T-helper 17 cell (primary cell): ENCODE results near the gene GATC. TPM values are rescaled to one million over a fixed set of nuclear protein-coding genes. Genes with fewer than 3 reads are reported as not detected.

Source experiments
- ATAC-seq: fragments of 150-1000 bp; cut with Tn5 transposase; 2 replicates; pipeline ENCODE4 v1.10.0; 2021; ENCODE audit warnings: mild to moderate bottlenecking, moderate library complexity
- DNase-seq, 3 donors: peaks; one replicate each; pipeline versions ENCODE4 v3.0.0 to v3.0.0-alpha.2; 2020 to 2021
- H3K9me3 ChIP-seq: one replicate; pipeline ENCODE4 v1.7.0; 2013; ENCODE audit warnings: low read length, mild to moderate bottlenecking; ENCODE audit not compliant: control insufficient read depth, poor library complexity, severe bottlenecking
- H3K27ac Mint-ChIP-seq: one replicate; pipeline ENCODE4 v1.8.0; 2022; ENCODE audit warnings: mild to moderate bottlenecking, moderate library complexity, mixed read lengths
- H3K27me3 Mint-ChIP-seq: one replicate; pipeline ENCODE4 v1.8.0; 2022; ENCODE audit warnings: mixed read lengths
- H3K36me3 Mint-ChIP-seq: one replicate; pipeline ENCODE4 v1.8.0; 2022; ENCODE audit warnings: low read depth, mixed read lengths
- H3K4me1 Mint-ChIP-seq: one replicate; pipeline ENCODE4 v1.8.0; 2022; ENCODE audit warnings: mild to moderate bottlenecking, mixed read lengths
- H3K4me3 Mint-ChIP-seq: one replicate; pipeline ENCODE4 v1.8.0; 2022; ENCODE audit warnings: mild to moderate bottlenecking, moderate library complexity, mixed read lengths
- total RNA-seq, 4 donors: library from RNA in 2 of 4; stranded (reverse) in 2 of 4; gene quantifications; one replicate each; pipeline ENCODE4 v1.2.3 and lab custom pipeline; 2022 to 2026

GATC gene
- total RNA-seq, 2 donors from 2014 or later: 15.6 to 18.7 TPM

DNA sequence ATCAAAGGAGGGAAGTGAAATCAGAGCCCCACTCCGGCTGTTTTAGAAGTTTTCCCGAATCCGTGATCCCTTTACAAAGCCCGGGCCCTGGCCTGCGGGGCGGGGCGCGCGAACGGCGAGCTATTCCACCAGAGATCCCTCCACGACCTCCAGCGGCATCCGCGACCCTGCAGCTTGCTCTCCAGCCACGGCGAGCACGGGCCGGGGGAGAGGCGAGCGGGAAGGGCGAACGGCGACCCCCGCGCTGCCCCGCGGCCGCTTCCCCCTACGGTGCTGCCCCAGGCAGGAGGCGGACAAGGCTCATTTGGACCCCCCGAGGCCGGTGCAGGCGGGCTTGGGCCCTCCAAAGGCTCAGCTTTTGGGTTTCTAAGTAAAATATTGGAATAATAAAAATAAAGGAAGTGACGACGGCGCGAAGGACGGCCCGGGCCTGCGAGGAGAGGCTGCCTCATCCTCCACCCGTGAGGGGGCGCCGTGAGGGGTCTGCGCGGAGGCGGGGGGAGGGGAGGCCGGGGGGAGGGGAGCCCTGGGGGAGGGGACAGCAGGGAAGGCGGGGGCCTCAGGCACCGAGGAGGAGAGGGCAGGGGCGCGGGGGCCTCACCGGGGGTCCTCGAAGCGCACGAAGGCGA, 22.7 kb downstream of the GATC start:
- Mint-ChIP-seq H3K4me1 (peaks cover 25% of the 10 kb centered on the region), H3K27me3 (no peaks in the 10 kb centered on the region)

DNA sequence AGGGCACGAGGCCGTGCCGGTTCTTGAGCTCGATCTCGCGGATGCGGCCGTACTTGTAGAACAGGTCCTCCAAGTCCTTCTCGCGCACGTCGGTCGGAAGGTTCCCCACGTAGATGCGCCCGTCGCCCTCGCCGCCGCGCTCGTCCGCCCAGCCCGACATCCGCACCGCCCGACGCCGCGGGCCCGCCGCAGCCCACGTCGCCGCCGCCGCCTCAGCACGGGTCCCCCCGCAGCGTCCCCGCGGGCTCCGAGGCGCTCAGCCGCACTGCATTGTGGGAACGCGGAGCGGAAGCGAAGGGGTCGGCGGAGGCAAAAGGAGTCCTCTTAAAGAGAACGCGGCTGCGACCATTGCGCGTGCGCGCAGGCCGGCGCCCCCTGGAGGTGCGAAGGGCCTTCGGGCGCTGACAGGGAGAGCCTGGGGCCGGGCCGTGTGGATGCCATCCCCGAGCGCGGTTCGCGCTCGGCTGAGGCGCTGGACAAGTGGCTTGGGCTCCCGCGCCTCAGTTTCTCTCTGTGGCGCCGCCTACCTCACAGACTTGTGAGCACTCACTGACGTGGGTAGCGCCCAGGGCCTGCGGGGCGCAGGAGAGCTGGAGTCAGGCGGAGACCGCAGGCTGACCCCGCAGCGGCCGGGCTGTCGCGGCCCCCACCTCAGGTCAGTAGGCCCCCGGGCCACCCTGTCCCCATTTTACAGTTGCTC, 23.4 kb downstream of the GATC start, which contains the start of gene SRSF9:
SRSF9 (minus strand) TSS at position 299 of the 700 bp plus-strand sequence; CDS start at position 160, 139 bp downstream.
- Mint-ChIP-seq H3K27me3 (no peaks in the 10 kb centered on the region), H3K4me3 (peak within 1 kb of the TSS; percentile 91)

More for the DNA sequence above, 22.7 kb downstream of the GATC start:
- Mint-ChIP-seq H3K36me3 (peaks cover 3% of the 10 kb centered on the region), H3K27ac (peak overlapping the region; percentile 79), H3K4me3 (peak overlapping the region; percentile 91)
- DNase-seq (peak; percentile 8 to 36 (median 14)), ATAC-seq (peak; percentile 55)
- H3K9me3 ChIP-seq: no peaks in the 10 kb centered on the region

GRCh38 chr12:120470150-120470784, 24.0 kb downstream of the GATC start:
- ATAC-seq: peak; percentile 12
- peaks cover 2% of the 10 kb centered on the region for H3K36me3 Mint-ChIP-seq
- no peaks in the 10 kb centered on the region for H3K27me3 Mint-ChIP-seq
- no peaks in the 10 kb centered on the region for H3K9me3 ChIP-seq
- no peak for DNase-seq
- H3K27ac Mint-ChIP-seq: peak overlapping the region; percentile 78
- H3K4me1 Mint-ChIP-seq: peaks cover 26% of the 10 kb centered on the region
- H3K4me3 Mint-ChIP-seq: peak overlapping the region; percentile 91

More for the DNA sequence above, 23.4 kb downstream of the GATC start, which contains the start of gene SRSF9:
- DNase-seq: peak; percentile 96 to 99 (median 98)
- peaks cover 2% of the 10 kb centered on the region for H3K36me3 Mint-ChIP-seq
- peaks cover 24% of the 10 kb centered on the region for H3K4me1 Mint-ChIP-seq
- H3K9me3 ChIP-seq: no peaks in the 10 kb centered on the region
- ATAC-seq: peak; percentile 88
- peak within 1 kb of the TSS; percentile 79 for H3K27ac Mint-ChIP-seq

GRCh38 chr12:120472521-120472920, 26.3 kb downstream of the GATC start:
- Mint-ChIP-seq H3K27ac (no peak overlapping the region), H3K4me3 (no peak overlapping the region), H3K36me3 (peaks cover 2% of the 10 kb centered on the region), H3K27me3 (no peaks in the 10 kb centered on the region), H3K4me1 (peaks cover 18% of the 10 kb centered on the region)
- ATAC-seq: no peak
- no peak for DNase-seq
- no peaks in the 10 kb centered on the region for H3K9me3 ChIP-seq

- Mint-ChIP-seq H3K36me3 (peaks cover 2% of the 10 kb centered on the region), H3K27ac (peak overlapping the region; percentile 21), H3K4me1 (peaks cover 10% of the 10 kb centered on the region), H3K27me3 (no peaks in the 10 kb centered on the region), H3K4me3 (no peak overlapping the region)
- ATAC-seq (no peak), DNase-seq (no peak)
- H3K9me3 ChIP-seq: no peaks in the 10 kb centered on the region
These were observed 27.8 kb downstream of the GATC start for GRCh38 chr12:120473807-120474615.

GRCh38 chr12:120474616-120474960, 28.3 kb downstream of the GATC start:
- no peaks in the 10 kb centered on the region for H3K9me3 ChIP-seq
- no peak overlapping the region for H3K4me3 Mint-ChIP-seq
- no peaks in the 10 kb centered on the region for H3K27me3 Mint-ChIP-seq
- peaks cover 10% of the 10 kb centered on the region for H3K4me1 Mint-ChIP-seq
- no peak for DNase-seq
- H3K36me3 Mint-ChIP-seq: peaks cover 2% of the 10 kb centered on the region
- H3K27ac Mint-ChIP-seq: peak overlapping the region; percentile 21
- ATAC-seq: no peak

DNA sequence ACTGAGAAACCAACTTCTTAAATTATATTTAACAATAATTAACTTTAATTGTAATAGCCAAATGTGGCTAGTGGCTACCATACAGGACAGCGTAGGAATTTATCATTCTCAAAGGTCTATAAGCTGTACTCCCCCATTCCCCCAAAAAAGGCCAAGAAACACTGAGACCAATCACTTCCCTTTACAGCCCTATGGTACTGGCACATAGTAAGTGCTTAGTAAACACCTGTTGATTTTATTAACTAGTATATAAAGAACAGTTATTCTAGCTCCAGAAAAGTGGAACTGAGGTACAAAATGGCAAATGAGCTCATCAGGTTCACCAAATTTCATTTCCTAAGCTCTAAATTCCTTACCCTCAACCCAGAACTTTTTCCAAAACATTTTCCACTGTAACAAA, 29.4 kb downstream of the GATC start:
- H3K4me1 Mint-ChIP-seq: peaks cover 9% of the 10 kb centered on the region
- DNase-seq: no peak
- no peaks in the 10 kb centered on the region for H3K9me3 ChIP-seq
- H3K36me3 Mint-ChIP-seq: peaks cover 2% of the 10 kb centered on the region
- H3K27ac Mint-ChIP-seq: no peak overlapping the region
- ATAC-seq: no peak
- H3K27me3 Mint-ChIP-seq: no peaks in the 10 kb centered on the region
- H3K4me3 Mint-ChIP-seq: no peak overlapping the region

DNA sequence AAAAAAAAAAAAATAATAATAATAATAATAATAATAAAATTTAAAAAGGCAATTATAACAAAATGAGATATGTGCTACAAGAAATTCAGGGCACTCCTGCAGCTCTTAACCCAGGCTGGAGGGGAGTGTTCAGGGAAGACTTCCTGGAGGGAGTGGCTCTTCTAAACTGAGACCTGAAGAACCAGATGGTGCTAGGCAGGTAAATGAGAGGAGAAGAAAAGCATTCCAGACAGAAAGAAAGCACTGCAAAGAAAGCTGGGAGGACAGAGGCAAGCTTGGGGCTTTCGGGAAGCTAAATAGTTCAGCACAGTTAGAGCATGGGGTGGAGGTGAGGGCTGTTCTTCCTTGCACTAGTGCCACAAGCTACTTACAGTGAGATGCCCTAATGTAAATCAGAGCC, 33.2 kb downstream of the GATC start:
- ATAC-seq: no peak
- no peak overlapping the region for H3K4me3 Mint-ChIP-seq
- H3K27me3 Mint-ChIP-seq: no peaks in the 10 kb centered on the region
- DNase-seq: no peak
- H3K27ac Mint-ChIP-seq: no peak overlapping the region
- H3K4me1 Mint-ChIP-seq: peaks cover 17% of the 10 kb centered on the region
- peaks cover 2% of the 10 kb centered on the region for H3K36me3 Mint-ChIP-seq
- no peaks in the 10 kb centered on the region for H3K9me3 ChIP-seq

DNA sequence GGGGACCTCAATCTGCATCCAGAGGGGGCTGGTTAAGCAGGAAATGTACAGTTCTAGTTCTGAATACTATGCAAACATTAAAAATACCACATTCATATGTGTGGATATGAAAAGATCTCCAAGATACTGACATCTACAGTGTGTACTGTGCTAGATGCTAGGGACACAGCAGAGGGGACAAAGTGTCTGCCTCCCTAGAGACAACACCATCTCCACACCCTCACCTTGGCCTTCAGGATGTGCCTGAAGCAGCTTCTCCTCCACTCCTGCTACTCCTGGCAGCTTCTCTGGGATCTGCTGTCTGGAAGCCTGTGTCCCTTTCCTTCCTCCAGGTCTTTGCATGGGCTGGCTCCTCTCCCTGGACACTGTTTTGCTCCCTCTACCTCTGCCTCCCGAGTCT, 34.0 kb downstream of the GATC start:
- ATAC-seq (no peak), DNase-seq (no peak)
- Mint-ChIP-seq H3K4me3 (no peak overlapping the region), H3K36me3 (no peaks in the 10 kb centered on the region), H3K27me3 (no peaks in the 10 kb centered on the region), H3K27ac (no peak overlapping the region), H3K4me1 (peaks cover 14% of the 10 kb centered on the region)
- no peaks in the 10 kb centered on the region for H3K9me3 ChIP-seq

GRCh38 chr12:120481022-120481767, 35.0 kb downstream of the GATC start:
- Mint-ChIP-seq H3K4me3 (no peak overlapping the region), H3K36me3 (no peaks in the 10 kb centered on the region), H3K27ac (no peak overlapping the region), H3K27me3 (no peaks in the 10 kb centered on the region), H3K4me1 (peaks cover 14% of the 10 kb centered on the region)
- DNase-seq: no peak
- ATAC-seq: no peak
- H3K9me3 ChIP-seq: no peaks in the 10 kb centered on the region

- no peak overlapping the region for H3K4me3 Mint-ChIP-seq
- no peaks in the 10 kb centered on the region for H3K36me3 Mint-ChIP-seq
These were observed 37.4 kb downstream of the GATC start for GRCh38 chr12:120483621-120484020.

More at GRCh38 chr12:120483621-120484020, 37.4 kb downstream of the GATC start:
- Mint-ChIP-seq H3K27ac (no peak overlapping the region), H3K4me1 (peaks cover 17% of the 10 kb centered on the region), H3K27me3 (no peaks in the 10 kb centered on the region)
- no peak for ATAC-seq
- H3K9me3 ChIP-seq: no peaks in the 10 kb centered on the region
- DNase-seq: no peak
